ENCODE measurements around the gene FBLN1. TPM values are rescaled to one million over a fixed set of nuclear protein-coding genes. Genes with fewer than 3 reads are reported as not detected.
"Not testable (repeated sequence)": the region's sequence is repeated elsewhere in the genome, so short reads cannot be mapped to it uniquely, and the experiment has no call there.

The FBLN1 gene
- total and polyA plus RNA-seq, 2 of the 13 experiments (the other 11 are each of a cell fraction or from before 2014, with no cell fraction given): 37.3 to 103 TPM

GRCh38 chr22:45554040-45554406 is 51.3 kb downstream of the FBLN1 start (continued):
- TF ChIP-seq SOX13 (IDR thresholded peaks at IDR 0.05): no peak
- no peak for TF ChIP-seq SOX13 (CRISPR knock-in tag; conservative IDR thresholded peaks at IDR 0.05 in 1 of 2, IDR thresholded peaks at IDR 0.05 in 1 of 2)
- TF ChIP-seq ZNF501 (CRISPR knock-in tag; IDR thresholded peaks at IDR 0.05): peak; percentile 41; the same call in 1 of the 2 replicates
- TF ChIP-seq ZNF782 (CRISPR knock-in tag; IDR thresholded peaks at IDR 0.05; ENCODE audit: borderline replicate concordance): no peak
- no peak for TF ChIP-seq ZNF343 (CRISPR knock-in tag; IDR thresholded peaks at IDR 0.05)

GRCh38 chr22:45554861-45555260 is 52.2 kb downstream of the FBLN1 start:
- ChIA-PET POLR2A (no interaction called here), CTCF (ENCODE audit: low intra/inter-chr PET ratio, low total read pairs) (interaction anchor here (1.8 to 2.3 kb wide), 3 partner anchors 114 to 286 kb away, joined by 6 to 32 read pairs (median 8); no protein-coding TSS in a partner anchor)
- TF ChIP-seq HNF1B (CRISPR knock-in tag; IDR thresholded peaks at IDR 0.05) (no peak), ZNF12 (CRISPR knock-in tag; IDR thresholded peaks at IDR 0.05) (no peak), KAT2B (IDR thresholded peaks at IDR 0.05; ENCODE audit: borderline replicate concordance, low read depth, low read length) (no peak), TCF7 (IDR thresholded peaks at IDR 0.05; ENCODE audit: low read depth) (no peak), ZMYM2 (CRISPR knock-in tag; IDR thresholded peaks at IDR 0.05) (no peak), ETV6 (CRISPR knock-in tag; conservative IDR thresholded peaks at IDR 0.05) (no peak), ZZZ3 (CRISPR knock-in tag; IDR thresholded peaks at IDR 0.05; ENCODE audit: borderline replicate concordance) (no peak), JDP2 (CRISPR knock-in tag; IDR thresholded peaks at IDR 0.05; ENCODE audit: borderline replicate concordance) (no peak), MEIS1 (CRISPR knock-in tag; IDR thresholded peaks at IDR 0.05; ENCODE audit: borderline replicate concordance) (no peak)
- WGBS (ENCODE audit: low lambda C conversion rate): 96% methylated on average over 19 of the region's 19 CpGs
- no peaks in the 10 kb centered on the region for H3K79me2 ChIP-seq (ENCODE audit: insufficient read depth, low read length)
- no peaks in the 10 kb centered on the region for H4K20me1 ChIP-seq (ENCODE audit: insufficient read depth, low read length)
- no peak overlapping the region for H3K4me3 ChIP-seq (replicated peaks in 1 of 3; ENCODE audit: insufficient read depth in 1 of 3, low read depth in 2 of 3, low read length in 3 of 3)
- no peak overlapping the region for H2AFZ ChIP-seq (ENCODE audit: low read length)
- DNase-seq (ENCODE audit: low spot score): no peak
- H3K27ac ChIP-seq (ENCODE audit: extremely low read length, insufficient read depth, low read length): no peak overlapping the region
- no peak for FAIRE-seq
- ATAC-seq: no peak
- no peaks in the 10 kb centered on the region for H3K9me3 ChIP-seq (ENCODE audit: low read length)
- H3K36me3 ChIP-seq (replicated peaks in 1 of 2; ENCODE audit: control insufficient read depth in 1 of 2, insufficient read depth in 2 of 2, low read length in 2 of 2): peaks cover 6 to 13% of the 10 kb centered on the region in 2 experiments; a peak in 2 of 5 replicates
- intact Hi-C loops (cut with micrococcal nuclease; ENCODE audit: unreplicated experiment): loop anchor here (10.0 kb wide), 2 partner anchors 50 to 290 kb away; partner anchors contain the start of gene FBLN1
- BruUV-seq (replicated peaks): no TSS peak
- no peak overlapping the region for H3K9ac ChIP-seq (ENCODE audit: insufficient read depth, low read depth, low read length)
- in situ Hi-C loops (cut with HindIII; ENCODE audit: extremely low pct_ligation_motif_present, low pct_unique_long_range_greater_than_20kb): loop anchor here (5.0 kb wide), 2 partner anchors 113 to 288 kb away; no protein-coding TSS in a partner anchor
- no peaks in the 10 kb centered on the region for H3K27me3 ChIP-seq (ENCODE audit: control insufficient read depth in 1 of 2, insufficient read depth in 2 of 2, low read length in 2 of 2)
- H3K4me1 ChIP-seq (ENCODE audit: insufficient read depth, low read length): peaks cover 31% of the 10 kb centered on the region
- no peak overlapping the region for H3K4me2 ChIP-seq (ENCODE audit: low read depth, low read length)

GRCh38 chr22:45557926-45558325 is 55.2 kb downstream of the FBLN1 start:
- H3K9ac ChIP-seq (ENCODE audit: insufficient read depth, low read depth, low read length); H2AFZ ChIP-seq (ENCODE audit: low read length); FAIRE-seq; DNase-seq (ENCODE audit: low spot score); POLR2A ChIA-PET; H3K79me2 ChIP-seq (ENCODE audit: insufficient read depth, low read length); H3K4me2 ChIP-seq (ENCODE audit: low read depth, low read length); CTCF ChIA-PET (ENCODE audit: low intra/inter-chr PET ratio, low total read pairs); ATAC-seq; H4K20me1 ChIP-seq (ENCODE audit: insufficient read depth, low read length); in situ Hi-C loops (cut with HindIII; ENCODE audit: extremely low pct_ligation_motif_present, low pct_unique_long_range_greater_than_20kb); H3K9me3 ChIP-seq (ENCODE audit: low read length); H3K4me3 ChIP-seq (replicated peaks in 1 of 3; ENCODE audit: insufficient read depth in 1 of 3, low read depth in 2 of 3, low read length in 3 of 3); H3K36me3 ChIP-seq (replicated peaks in 1 of 2; ENCODE audit: control insufficient read depth in 1 of 2, insufficient read depth in 2 of 2, low read length in 2 of 2); H3K27ac ChIP-seq (ENCODE audit: extremely low read length, insufficient read depth, low read length); BruUV-seq (replicated peaks); H3K27me3 ChIP-seq (ENCODE audit: control insufficient read depth in 1 of 2, insufficient read depth in 2 of 2, low read length in 2 of 2): not testable (repeated sequence)
- intact Hi-C loops (cut with micrococcal nuclease; ENCODE audit: unreplicated experiment): loop anchor here (10.0 kb wide), 2 partner anchors 53 to 293 kb away; partner anchors contain the start of gene FBLN1
- WGBS (ENCODE audit: low lambda C conversion rate): 84% methylated on average over 7 of the region's 7 CpGs
- H3K4me1 ChIP-seq (ENCODE audit: insufficient read depth, low read length): peaks cover 14% of the 10 kb centered on the region

Measured in HepG2 (cell line).